Measurements from ENCODE around the gene PPARD.

PPARD gene

GRCh38 chr6:35468980-35469750 is 126.8 kb downstream of the PPARD start:
- peak overlapping the region; percentile 99 for H3K4me3 ChIP-seq (ENCODE audit: low read depth, low read length)
- no peaks in the 10 kb centered on the region for H3K27me3 ChIP-seq
- no peak for TF ChIP-seq CTCF (IDR thresholded peaks at IDR 0.05; ENCODE audit: low read depth, low read length)
- no peak for DNase-seq
- H3K36me3 ChIP-seq, result peaks cover 55% of the 10 kb centered on the region
- H3K4me1 ChIP-seq, result peaks cover 15% of the 10 kb centered on the region
- no peaks in the 10 kb centered on the region for H3K9me3 ChIP-seq

- Histone ChIP-seq H3K36me3 (peaks cover 62% of the 10 kb centered on the region), H3K27me3 (no peaks in the 10 kb centered on the region), H3K4me1 (peaks cover 15% of the 10 kb centered on the region), H3K9me3 (no peaks in the 10 kb centered on the region), H3K4me3 (ENCODE audit: low read depth, low read length) (peak overlapping the region; percentile 99)
- TF ChIP-seq CTCF (IDR thresholded peaks at IDR 0.05; ENCODE audit: low read depth, low read length), result no peak
- peak; percentile 67 for DNase-seq
Measured at GRCh38 chr6:35469751-35470662, 127.6 kb downstream of the PPARD start.

GRCh38 chr6:35470663-35471120 is 128.3 kb downstream of the PPARD start:
- no peaks in the 10 kb centered on the region for H3K9me3 ChIP-seq
- H3K4me1 ChIP-seq, result peaks cover 15% of the 10 kb centered on the region
- no peak for DNase-seq
- H3K27me3 ChIP-seq, result no peaks in the 10 kb centered on the region
- peaks cover 68% of the 10 kb centered on the region for H3K36me3 ChIP-seq
- no peak for TF ChIP-seq CTCF (IDR thresholded peaks at IDR 0.05; ENCODE audit: low read depth, low read length)
- H3K4me3 ChIP-seq (ENCODE audit: low read depth, low read length), result peak overlapping the region; percentile 99

GRCh38 chr6:35471836-35472345 is 129.5 kb downstream of the PPARD start:
- TF ChIP-seq CTCF (IDR thresholded peaks at IDR 0.05; ENCODE audit: low read depth, low read length), result no peak
- DNase-seq, result no peak
- Histone ChIP-seq H3K9me3 (no peaks in the 10 kb centered on the region), H3K4me1 (peaks cover 15% of the 10 kb centered on the region), H3K4me3 (ENCODE audit: low read depth, low read length) (peak overlapping the region; percentile 99), H3K36me3 (peaks cover 68% of the 10 kb centered on the region), H3K27me3 (no peaks in the 10 kb centered on the region)

GRCh38 chr6:35473075-35473849 is 130.9 kb downstream of the PPARD start:
- no peaks in the 10 kb centered on the region for H3K9me3 ChIP-seq

More at GRCh38 chr6:35473075-35473849, 130.9 kb downstream of the PPARD start:
- no peaks in the 10 kb centered on the region for H3K27me3 ChIP-seq
- H3K36me3 ChIP-seq, result peaks cover 68% of the 10 kb centered on the region
- DNase-seq, result no peak
- peaks cover 11% of the 10 kb centered on the region for H3K4me1 ChIP-seq
- H3K4me3 ChIP-seq (ENCODE audit: low read depth, low read length), result no peak overlapping the region
- no peak for TF ChIP-seq CTCF (IDR thresholded peaks at IDR 0.05; ENCODE audit: low read depth, low read length)
